HepG2 (cell line): ENCODE data around the gene NPNT. TPM values are rescaled to one million over a fixed set of nuclear protein-coding genes. Genes with fewer than 3 reads are reported as not detected.

ENCODE experiments used
- BORCS8-MEF2B ChIP-seq: sonication (generic); formaldehyde crosslinking; IDR thresholded peaks from 2 replicates; pipeline ENCODE4 v1.8.0; 2022; ENCODE audit warnings: mild to moderate bottlenecking, missing genetic modification reagents
- CEBPG ChIP-seq: IDR thresholded peaks from 2 replicates; pipeline ENCODE4 v1.6.1; 2016
- CREB1 ChIP-seq, 2 experiments: fragments of 450-650 bp in 1 of 2; IDR thresholded peaks; 2 replicates each; pipeline ENCODE4 v1.6.1; 2016 to 2017; ENCODE audit warnings: control low read depth in 1 of 2, mild to moderate bottlenecking in 1 of 2, missing compliant biosample characterization in 1 of 2, missing genetic modification characterization in 1 of 2
- DMAP1 ChIP-seq: IDR thresholded peaks from 2 replicates; pipeline ENCODE4 v1.6.1; 2016
- EP300 ChIP-seq, 3 experiments: sonication (generic) in 1 of 3; formaldehyde crosslinking in 1 of 3; IDR thresholded peaks; 2 replicates each; pipeline versions ENCODE4 v1.5.1 to v1.6.1; 2011 to 2020; ENCODE audit warnings: low read depth in 2 of 3, low read length in 2 of 3, borderline replicate concordance in 1 of 3, improper control_type of control experiment in 1 of 3, mild to moderate bottlenecking in 1 of 3, missing genetic modification reagents in 1 of 3, moderate library complexity in 1 of 3
- FOXA1 ChIP-seq, 2 experiments: fragments of 450-650 bp in 1 of 2; sonication (generic) in 1 of 2; formaldehyde crosslinking in 1 of 2; IDR thresholded peaks; 2 replicates each; pipeline versions ENCODE4 v1.4.0 to v1.6.1; 2016 to 2020; ENCODE audit warnings: missing genetic modification reagents in 1 of 2
- HDAC2 ChIP-seq: sonication (generic); formaldehyde crosslinking; IDR thresholded peaks from 2 replicates; pipeline ENCODE4 v1.4.0; 2020; ENCODE audit warnings: missing genetic modification reagents
- HNF1B ChIP-seq: sonication (generic); formaldehyde crosslinking; IDR thresholded peaks from 2 replicates; pipeline ENCODE4 v1.5.1; 2020; ENCODE audit warnings: mild to moderate bottlenecking, moderate library complexity, missing genetic modification reagents
- HOXD1 ChIP-seq: sonication (generic); formaldehyde crosslinking; IDR thresholded peaks from 2 replicates; pipeline ENCODE4 v1.5.0; 2020; ENCODE audit warnings: missing genetic modification reagents
- ISL2 ChIP-seq: sonication (generic); formaldehyde crosslinking; IDR thresholded peaks from 2 replicates; pipeline ENCODE4 v1.5.0; 2020; ENCODE audit warnings: missing genetic modification reagents
- JDP2 ChIP-seq: sonication (generic); formaldehyde crosslinking; IDR thresholded peaks from 2 replicates; pipeline ENCODE4 v1.8.1; 2022; ENCODE audit warnings: missing genetic modification reagents, borderline replicate concordance
- KAT8 ChIP-seq: IDR thresholded peaks from 2 replicates; pipeline ENCODE4 v1.6.1; 2016; ENCODE audit warnings: missing genetic modification reagents, missing compliant biosample characterization
- MEIS1 ChIP-seq: sonication (generic); formaldehyde crosslinking; IDR thresholded peaks from 2 replicates; pipeline ENCODE4 v1.9.0; 2021; ENCODE audit warnings: mild to moderate bottlenecking, missing genetic modification reagents, moderate library complexity, borderline replicate concordance
- NKX3-1 ChIP-seq: sonication (generic); formaldehyde crosslinking; IDR thresholded peaks from 2 replicates; pipeline ENCODE4 v1.5.0; 2020; ENCODE audit warnings: missing genetic modification reagents
- NR1H2 ChIP-seq: sonication (generic); formaldehyde crosslinking; IDR thresholded peaks from 2 replicates; pipeline ENCODE4 v1.8.1; 2022; ENCODE audit warnings: low read depth, missing genetic modification reagents, borderline replicate concordance
- PITX1 ChIP-seq: sonication (generic); formaldehyde crosslinking; IDR thresholded peaks from 2 replicates; pipeline ENCODE4 v1.5.1; 2020; ENCODE audit warnings: mild to moderate bottlenecking, missing genetic modification reagents
- SATB2 ChIP-seq: sonication (generic); formaldehyde crosslinking; IDR thresholded peaks from 2 replicates; pipeline ENCODE4 v1.5.0; 2020; ENCODE audit warnings: missing genetic modification reagents
- SCMH1 ChIP-seq: sonication (generic); formaldehyde crosslinking; IDR thresholded peaks from 2 replicates; pipeline ENCODE4 v1.9.0; 2021; ENCODE audit warnings: missing genetic modification reagents, mild to moderate bottlenecking, borderline replicate concordance
- SOX13 ChIP-seq, 3 experiments: fragments of 450-650 bp in 1 of 3; sonication (generic) in 1 of 3; formaldehyde crosslinking in 1 of 3; IDR thresholded peaks in 2 of 3; conservative IDR thresholded peaks in 1 of 3; 2 replicates each; pipeline versions ENCODE4 v1.5.0 to v1.6.1; 2016 to 2020; ENCODE audit warnings: antibody characterized with exemption in 1 of 3, mild to moderate bottlenecking in 1 of 3, missing compliant biosample characterization in 1 of 3, missing genetic modification reagents in 1 of 3, moderate library complexity in 1 of 3
- SOX5 ChIP-seq: IDR thresholded peaks from 2 replicates; pipeline ENCODE4 v1.6.1; 2016; ENCODE audit warnings: borderline replicate concordance
- THAP7 ChIP-seq: sonication (generic); formaldehyde crosslinking; IDR thresholded peaks from 2 replicates; pipeline ENCODE4 v1.8.1; 2023; ENCODE audit warnings: mild to moderate bottlenecking, missing genetic modification reagents
- ZBTB20 ChIP-seq: sonication (generic); formaldehyde crosslinking; IDR thresholded peaks from 2 replicates; pipeline ENCODE4 v1.8.1; 2023; ENCODE audit warnings: missing genetic modification reagents, low read depth, mild to moderate bottlenecking, borderline replicate concordance
- ZNF136 ChIP-seq: sonication (generic); formaldehyde crosslinking; IDR thresholded peaks from 2 replicates; pipeline ENCODE4 v1.8.1; 2022; ENCODE audit warnings: low read depth, mild to moderate bottlenecking, moderate library complexity, missing genetic modification reagents
- ZNF879 ChIP-seq: sonication (generic); formaldehyde crosslinking; IDR thresholded peaks from 2 replicates; pipeline ENCODE4 v1.8.1; 2023; ENCODE audit warnings: missing genetic modification reagents
- ZSCAN25 ChIP-seq: sonication (generic); formaldehyde crosslinking; IDR thresholded peaks from 2 replicates; pipeline ENCODE4 v1.8.0; 2022; ENCODE audit warnings: mild to moderate bottlenecking, missing genetic modification reagents
- polyA plus RNA-seq, 8 experiments: library from polyadenylated mRNA; depleted of rRNA in 3 of 8; stranded (reverse) in 7 of 8; unstranded in 1 of 8; fragments of >200 nt; fragmentation: Illumina TruSeq in 4 of 8; extraction: Trizol in 4 of 8; gene quantifications; 2 replicates each; pipeline versions ENCODE4 v1.2.1 to v1.2.3, GENCODE V29; 2011 to 2016; ENCODE audit warnings: low read depth in 4 of 8, missing spikeins in 1 of 8, mixed read lengths in 1 of 8; ENCODE audit not compliant: insufficient read depth in 1 of 8
- total RNA-seq, 5 experiments: library from RNA; depleted of rRNA; stranded (reverse); fragments of >200 nt; fragmentation: Illumina TruSeq; extraction: Trizol; gene quantifications; 2 replicates each; pipeline ENCODE4 v1.2.3, GENCODE V29; 2016; ENCODE audit warnings: low read depth in 1 of 5

The NPNT gene
- total and polyA plus RNA-seq, 2 of the 13 experiments (the other 11 are each of a cell fraction or from before 2014, with no cell fraction given): 1.1 to 19.1 TPM

- TF ChIP-seq HNF1B (CRISPR knock-in tag) (peak; percentile 90), SOX5 (CRISPR knock-in tag) (peak; percentile 91; the same call in 1 of the 2 replicates), FOXA1 (IDR thresholded peaks at IDR 0.05) (no peak), FOXA1 (CRISPR knock-in tag; IDR thresholded peaks at IDR 0.05) (no peak), EP300 (IDR thresholded peaks at IDR 0.05; ENCODE audit: low read depth in 2 of 2, low read length in 2 of 2) (peak in 1 of 2 experiments; percentile 67; a peak in 1 of 4 replicates), EP300 (CRISPR knock-in tag; IDR thresholded peaks at IDR 0.05; ENCODE audit: borderline replicate concordance) (peak; percentile 56; the same call in 1 of the 2 replicates), KAT8 (peak; percentile 54; the same call in 1 of the 2 replicates), DMAP1 (CRISPR knock-in tag) (peak; percentile 46; the same call in 1 of the 2 replicates), NKX3-1 (CRISPR knock-in tag) (0 out of 2 replicates have a peak, but pooled peaks have one; percentile 33), THAP7 (CRISPR knock-in tag) (no peak), ZBTB20 (peak; percentile 86; the same call in 1 of the 2 replicates), MEIS1 (peak; percentile 65; the same call in 1 of the 2 replicates), ZNF879 (CRISPR knock-in tag) (no peak), BORCS8-MEF2B (CRISPR knock-in tag) (0 out of 2 replicates have a peak, but pooled peaks have one; percentile 30), NR1H2 (CRISPR knock-in tag) (no peak), HDAC2 (peak; percentile 63; the same call in 1 of the 2 replicates), JDP2 (CRISPR knock-in tag) (no peak), PITX1 (CRISPR knock-in tag) (peak; percentile 81), ISL2 (peak; percentile 68), ZSCAN25 (CRISPR knock-in tag) (peak; percentile 40; the same call in 1 of the 2 replicates), ZNF136 (0 out of 2 replicates have a peak, but pooled peaks have one; percentile 45), SCMH1 (CRISPR knock-in tag) (no peak), SOX13 (IDR thresholded peaks at IDR 0.05) (no peak), SOX13 (CRISPR knock-in tag; conservative IDR thresholded peaks at IDR 0.05 in 1 of 2, IDR thresholded peaks at IDR 0.05 in 1 of 2) (peak in 1 of 2 experiments; percentile 88; a peak in 2 of 4 replicates), SATB2 (CRISPR knock-in tag) (no peak), CREB1 (IDR thresholded peaks at IDR 0.05) (no peak), CREB1 (CRISPR knock-in tag; IDR thresholded peaks at IDR 0.05) (peak; percentile 61), HOXD1 (CRISPR knock-in tag) (peak; percentile 81; the same call in 1 of the 2 replicates), CEBPG (0 out of 2 replicates have a peak, but pooled peaks have one; percentile 6)
Observed at GRCh38 chr4:105998171-105999063, 103.1 kb downstream of the NPNT start (continued).
